GM19193 (cell line): ENCODE results near the gene KIF5B.

Experiments used
- POLR2A ChIP-seq: IDR thresholded peaks from 4 replicates; pipeline ENCODE4 v1.6.1; 2011; ENCODE audit not compliant: insufficient read depth, insufficient read length; ENCODE audit errors: extremely low read depth

Gene KIF5B

GRCh38 chr10:31982111-31982510 lies 74.1 kb downstream of the KIF5B start:
- TF ChIP-seq POLR2A: no peak

DNA sequence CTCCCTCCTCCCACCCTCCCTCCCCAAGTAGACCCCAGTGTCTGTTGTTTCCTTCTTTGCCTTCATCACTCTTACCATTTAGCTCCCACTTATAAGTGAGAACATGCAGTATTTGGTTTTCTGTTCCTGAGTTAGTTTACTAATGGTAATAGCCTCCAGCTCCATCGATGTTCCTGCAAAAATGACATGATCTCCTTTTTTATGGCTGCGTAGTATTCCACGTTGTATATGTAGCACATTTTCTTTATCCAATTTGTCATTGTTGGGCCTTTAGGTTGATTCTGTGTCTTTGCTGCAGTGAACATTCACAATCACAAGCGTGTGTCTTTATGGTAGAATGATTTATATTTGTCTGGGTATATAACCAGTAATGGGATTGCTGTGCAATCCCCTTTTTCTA lies 75.8 kb downstream of the KIF5B start:
- no peak for TF ChIP-seq POLR2A

GRCh38 chr10:31978156-31978483 lies 78.1 kb downstream of the KIF5B start:
- no peak for TF ChIP-seq POLR2A

DNA sequence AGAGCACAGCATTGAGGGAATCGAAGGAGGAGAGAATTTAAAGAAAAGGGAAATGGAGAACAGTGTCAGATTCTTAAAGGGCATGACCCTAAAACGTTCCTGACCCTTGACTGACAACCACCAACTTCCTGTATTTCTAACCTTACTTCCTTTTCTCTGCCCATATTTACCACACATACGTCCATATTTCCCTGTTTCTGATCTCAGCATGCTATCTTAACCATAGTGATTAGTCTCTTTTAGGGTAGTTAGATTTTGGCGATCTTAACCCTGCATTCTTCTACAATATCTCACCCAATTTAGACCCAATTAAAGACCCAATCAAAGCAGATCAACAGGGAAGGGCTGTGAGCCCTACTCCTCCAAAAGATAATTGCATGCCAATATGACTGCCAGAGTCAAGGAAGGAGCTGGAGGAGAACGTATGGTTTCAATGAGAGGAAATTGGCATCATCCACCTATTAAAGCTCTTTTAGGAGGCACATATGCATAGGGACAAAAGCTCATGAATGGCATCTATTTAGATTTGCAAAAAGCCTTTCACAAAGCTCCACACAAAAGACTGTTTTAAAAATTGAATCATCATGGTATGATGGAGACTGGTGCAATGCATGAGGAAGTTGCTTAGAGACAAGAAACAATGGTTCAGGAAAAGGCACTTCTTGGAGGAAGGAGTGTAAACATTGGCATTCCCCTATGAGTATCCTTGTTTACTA lies 78.6 kb downstream of the KIF5B start:
- no peak for TF ChIP-seq POLR2A

DNA sequence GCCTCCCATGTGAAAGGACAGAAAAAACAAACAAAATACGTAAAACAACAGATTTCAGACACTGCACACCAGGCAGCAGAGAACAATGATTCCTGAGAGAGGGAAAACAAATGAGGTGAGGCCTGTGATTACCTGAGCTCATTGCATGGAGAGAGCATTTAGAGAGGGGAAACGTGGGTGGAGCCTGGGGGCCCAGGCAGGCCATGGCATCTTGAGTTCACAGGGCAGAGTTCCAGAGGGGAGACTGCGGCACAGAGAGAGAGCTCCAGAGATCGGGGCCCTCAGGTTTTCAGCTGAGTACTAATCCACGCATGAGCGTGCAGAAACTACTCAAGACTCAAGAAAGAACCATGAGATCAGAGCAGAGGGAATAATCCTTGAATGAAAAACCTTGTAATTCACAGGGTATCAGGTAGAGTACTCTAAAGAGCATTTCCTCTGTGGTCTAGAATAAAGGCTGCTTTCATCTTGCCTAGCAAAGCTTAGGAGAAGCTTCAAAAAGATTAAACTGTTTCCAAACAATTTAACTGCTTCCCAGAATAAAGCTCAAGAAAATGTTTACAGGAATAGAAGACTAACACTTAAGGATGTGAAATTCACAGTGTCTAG lies 81.0 kb downstream of the KIF5B start:
- TF ChIP-seq POLR2A: no peak

GRCh38 chr10:31974434-31975124 lies 81.6 kb downstream of the KIF5B start:
- no peak for TF ChIP-seq POLR2A

DNA sequence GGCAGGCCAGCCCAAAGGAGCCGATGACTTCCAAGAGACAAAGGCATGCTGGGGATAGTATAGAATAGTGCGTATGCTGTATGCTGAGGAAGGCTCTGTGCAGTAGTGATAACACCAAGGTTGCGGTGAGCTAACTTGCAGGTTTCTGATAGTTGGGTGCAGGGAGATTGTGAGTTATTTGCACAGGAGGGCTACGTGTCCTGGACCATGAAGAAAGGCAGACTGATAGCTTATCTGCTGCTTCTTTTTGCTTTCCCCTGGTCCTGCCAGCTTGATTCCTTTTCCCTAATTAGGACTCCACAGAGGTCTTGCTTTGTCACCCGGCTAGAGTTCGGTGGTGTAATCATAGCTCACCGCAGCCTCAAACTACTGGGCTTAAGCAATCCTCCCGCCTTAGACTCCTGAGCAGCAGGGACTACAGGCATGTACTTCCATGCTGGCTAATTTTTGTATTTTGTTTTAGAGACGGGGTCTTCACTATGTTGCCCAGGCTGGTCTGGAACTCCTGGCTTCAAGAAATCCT lies 83.6 kb downstream of the KIF5B start:
- no peak for TF ChIP-seq POLR2A

- TF ChIP-seq POLR2A: no peak
These were observed 92.6 kb downstream of the KIF5B start for GRCh38 chr10:31963589-31963980.

DNA sequence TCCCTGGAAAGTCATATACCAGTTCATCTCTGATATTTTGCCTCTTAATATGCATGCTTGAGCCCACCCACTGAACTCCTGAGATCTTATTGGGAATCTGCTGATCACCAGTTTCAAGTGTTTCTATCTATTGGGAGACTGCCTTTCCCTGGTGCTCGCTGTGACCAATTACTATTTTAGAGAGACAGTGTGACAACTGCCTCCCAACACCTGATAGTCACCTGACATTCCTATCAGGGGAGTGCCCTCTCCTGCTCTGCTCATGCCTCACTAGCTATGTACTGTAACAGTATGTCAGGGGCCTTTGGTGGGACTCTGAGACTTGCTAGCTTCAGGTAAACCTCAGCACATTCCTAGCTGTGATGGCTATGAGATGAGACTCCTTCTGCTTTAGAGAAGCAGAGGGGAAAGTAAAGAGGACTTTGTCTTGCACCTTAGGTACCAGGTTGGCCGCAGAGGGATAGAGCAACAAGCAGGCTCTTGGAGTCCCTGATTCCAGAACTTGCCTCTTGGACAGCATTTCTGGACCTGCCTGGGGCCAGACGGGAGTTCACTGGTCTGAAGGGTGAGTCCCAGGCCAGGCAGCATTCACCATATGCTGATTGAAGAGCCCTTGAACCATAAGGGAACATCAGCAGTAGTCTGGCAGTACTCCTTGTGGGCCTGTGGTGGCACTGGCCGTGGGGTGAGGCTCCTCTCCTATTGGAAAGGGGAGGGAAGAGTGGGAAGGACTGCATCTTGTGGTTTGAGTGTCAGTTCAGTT lies 93.2 kb downstream of the KIF5B start:
- TF ChIP-seq POLR2A: no peak

DNA sequence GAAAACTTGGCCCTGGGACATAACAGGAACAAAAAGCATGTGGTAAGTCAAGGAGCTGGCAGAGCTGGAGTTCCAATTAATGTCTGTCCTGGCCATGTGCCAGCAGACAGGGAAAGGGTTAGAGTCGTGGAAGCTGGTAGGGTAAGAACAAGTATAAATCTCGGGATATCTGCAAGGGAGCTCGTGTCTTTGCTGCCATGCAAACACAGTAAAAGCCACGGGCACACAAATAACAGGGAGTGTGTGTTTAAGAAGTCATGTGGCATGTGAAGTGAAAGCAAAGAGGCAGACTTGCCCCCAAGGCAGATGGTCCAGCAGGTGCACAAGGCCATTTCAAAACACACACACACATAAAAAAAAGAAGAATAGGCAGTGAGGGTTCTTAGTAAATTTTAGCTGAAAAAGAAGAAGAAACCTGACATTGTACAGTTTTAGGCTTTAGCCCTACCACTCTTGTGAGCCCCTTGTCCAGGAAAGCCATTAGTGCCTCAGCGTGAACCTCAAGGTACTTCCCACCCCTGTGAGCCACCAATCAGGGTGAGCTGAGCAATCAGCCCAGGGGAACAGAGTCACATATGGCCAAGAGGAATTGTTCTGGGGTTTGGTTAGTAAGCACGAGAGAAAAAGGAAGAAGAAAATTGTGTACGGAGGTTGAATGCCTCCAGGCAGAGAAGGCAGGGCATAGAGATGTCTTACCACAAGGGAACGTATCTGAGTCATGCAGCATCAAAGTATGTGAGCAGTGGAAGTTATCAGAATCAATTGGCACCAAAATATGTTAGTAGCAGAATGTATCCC lies 94.7 kb downstream of the KIF5B start:
- TF ChIP-seq POLR2A: no peak

DNA sequence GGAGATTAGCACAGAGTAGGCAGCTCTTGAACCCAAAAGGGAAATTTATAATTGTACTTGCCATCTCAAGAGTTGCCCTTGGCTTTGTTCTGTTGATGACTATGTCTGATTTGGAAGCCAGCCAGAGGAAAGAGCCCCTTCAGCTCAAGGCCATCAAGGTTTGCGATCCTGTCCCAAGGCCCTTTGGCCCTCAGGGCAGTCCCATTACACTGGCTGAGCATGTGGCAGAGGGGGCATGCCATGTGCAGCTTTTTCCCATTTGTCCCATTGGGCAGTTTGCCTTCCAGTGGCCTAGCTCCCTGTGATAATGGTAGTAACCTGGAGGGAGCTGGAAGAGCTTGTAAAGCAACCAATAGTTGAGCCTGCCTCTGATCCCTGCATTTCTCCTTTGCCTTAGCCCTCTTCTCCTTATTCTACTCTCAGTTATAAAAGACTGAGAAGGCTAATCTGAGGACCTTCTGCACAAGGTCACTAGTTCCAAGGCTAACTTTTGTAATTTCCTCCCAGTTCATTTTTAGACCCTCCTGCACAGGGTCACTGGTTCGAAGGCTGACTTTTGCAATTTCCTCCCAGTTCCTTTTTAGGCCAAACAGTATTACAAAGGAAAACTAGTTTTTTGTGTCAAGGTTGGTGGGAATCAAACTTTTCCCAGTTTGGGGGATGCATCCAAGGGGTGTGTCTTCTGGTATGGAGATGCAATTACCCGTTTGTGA lies 96.6 kb downstream of the KIF5B start:
- no peak for TF ChIP-seq POLR2A
